Transverse colon (tissue), 4 donors: Measurements from ENCODE around the gene TRABD2B.

ENCODE experiments used
- EP300 ChIP-seq: sonication (generic); formaldehyde crosslinking; IDR thresholded peaks from one replicate; pipeline ENCODE4 v1.6.1; 2017; ENCODE audit warnings: antibody characterized with exemption, low read depth
- POLR2AphosphoS5 ChIP-seq, 3 donors: sonication (generic); formaldehyde crosslinking; IDR thresholded peaks; one replicate each; pipeline ENCODE4 v1.6.1; 2016; ENCODE audit warnings: antibody characterized with exemption in 3 of 3
- TF ChIP-seq, protein P1 (sequence below), 5 experiments: fragments of 200-600 bp in 3 of 5; fragments of 450-650 bp in 2 of 5; sonication (generic) in 3 of 5; IDR thresholded peaks; 1 replicate in 2 of 5; 2 replicates in 3 of 5; pipeline ENCODE4 v1.5.1; 2016 to 2017; ENCODE audit warnings: antibody characterized with exemption in 5 of 5, inconsistent platforms in 3 of 5, mild to moderate bottlenecking in 2 of 5, moderate library complexity in 1 of 5

DNA sequence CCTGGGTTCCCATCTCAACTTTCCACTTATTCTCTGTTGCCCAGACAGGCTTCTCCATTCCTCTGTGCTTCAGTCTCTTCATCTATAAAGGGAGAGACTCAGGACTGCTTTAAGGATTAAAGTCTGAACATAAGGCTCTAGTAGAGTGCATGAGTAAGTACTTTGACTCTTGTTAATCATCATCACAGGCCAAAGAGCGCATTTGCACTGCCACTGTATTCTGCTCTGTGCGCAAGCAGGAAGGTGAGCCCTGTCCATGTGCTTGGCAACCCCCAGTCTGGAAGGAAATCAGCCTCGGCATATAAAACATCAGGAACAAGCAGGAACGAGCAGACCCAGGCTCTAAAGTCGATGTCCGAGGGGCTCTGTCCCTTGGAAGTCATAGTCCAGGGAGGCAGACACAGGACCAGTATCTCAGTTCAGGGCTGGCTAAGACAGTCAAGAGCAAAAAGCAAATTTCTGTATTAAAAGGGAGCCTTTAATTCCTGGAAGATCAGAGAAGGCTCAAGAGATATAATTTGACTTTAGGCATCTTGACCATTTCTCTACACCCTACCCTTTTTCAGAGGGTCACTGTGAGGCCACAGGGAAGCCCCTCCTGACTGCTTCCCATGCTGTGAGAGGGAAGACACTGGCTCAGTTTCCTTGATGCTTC is 131.2 kb downstream of the TRABD2B start:
- TF ChIP-seq, protein P1, sequence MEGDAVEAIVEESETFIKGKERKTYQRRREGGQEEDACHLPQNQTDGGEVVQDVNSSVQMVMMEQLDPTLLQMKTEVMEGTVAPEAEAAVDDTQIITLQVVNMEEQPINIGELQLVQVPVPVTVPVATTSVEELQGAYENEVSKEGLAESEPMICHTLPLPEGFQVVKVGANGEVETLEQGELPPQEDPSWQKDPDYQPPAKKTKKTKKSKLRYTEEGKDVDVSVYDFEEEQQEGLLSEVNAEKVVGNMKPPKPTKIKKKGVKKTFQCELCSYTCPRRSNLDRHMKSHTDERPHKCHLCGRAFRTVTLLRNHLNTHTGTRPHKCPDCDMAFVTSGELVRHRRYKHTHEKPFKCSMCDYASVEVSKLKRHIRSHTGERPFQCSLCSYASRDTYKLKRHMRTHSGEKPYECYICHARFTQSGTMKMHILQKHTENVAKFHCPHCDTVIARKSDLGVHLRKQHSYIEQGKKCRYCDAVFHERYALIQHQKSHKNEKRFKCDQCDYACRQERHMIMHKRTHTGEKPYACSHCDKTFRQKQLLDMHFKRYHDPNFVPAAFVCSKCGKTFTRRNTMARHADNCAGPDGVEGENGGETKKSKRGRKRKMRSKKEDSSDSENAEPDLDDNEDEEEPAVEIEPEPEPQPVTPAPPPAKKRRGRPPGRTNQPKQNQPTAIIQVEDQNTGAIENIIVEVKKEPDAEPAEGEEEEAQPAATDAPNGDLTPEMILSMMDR (IDR thresholded peaks at IDR 0.05) = no peak
- TF ChIP-seq POLR2AphosphoS5 (IDR thresholded peaks at IDR 0.05) = no peak
- no peak for TF ChIP-seq EP300
